Measurements from ENCODE around the gene YIPF3. TPM values are rescaled to one million over a fixed set of nuclear protein-coding genes. Genes with fewer than 3 reads are reported as not detected.

The YIPF3 gene
- total RNA-seq, 1 experiment from 2014 or later: 81.8 TPM

DNA sequence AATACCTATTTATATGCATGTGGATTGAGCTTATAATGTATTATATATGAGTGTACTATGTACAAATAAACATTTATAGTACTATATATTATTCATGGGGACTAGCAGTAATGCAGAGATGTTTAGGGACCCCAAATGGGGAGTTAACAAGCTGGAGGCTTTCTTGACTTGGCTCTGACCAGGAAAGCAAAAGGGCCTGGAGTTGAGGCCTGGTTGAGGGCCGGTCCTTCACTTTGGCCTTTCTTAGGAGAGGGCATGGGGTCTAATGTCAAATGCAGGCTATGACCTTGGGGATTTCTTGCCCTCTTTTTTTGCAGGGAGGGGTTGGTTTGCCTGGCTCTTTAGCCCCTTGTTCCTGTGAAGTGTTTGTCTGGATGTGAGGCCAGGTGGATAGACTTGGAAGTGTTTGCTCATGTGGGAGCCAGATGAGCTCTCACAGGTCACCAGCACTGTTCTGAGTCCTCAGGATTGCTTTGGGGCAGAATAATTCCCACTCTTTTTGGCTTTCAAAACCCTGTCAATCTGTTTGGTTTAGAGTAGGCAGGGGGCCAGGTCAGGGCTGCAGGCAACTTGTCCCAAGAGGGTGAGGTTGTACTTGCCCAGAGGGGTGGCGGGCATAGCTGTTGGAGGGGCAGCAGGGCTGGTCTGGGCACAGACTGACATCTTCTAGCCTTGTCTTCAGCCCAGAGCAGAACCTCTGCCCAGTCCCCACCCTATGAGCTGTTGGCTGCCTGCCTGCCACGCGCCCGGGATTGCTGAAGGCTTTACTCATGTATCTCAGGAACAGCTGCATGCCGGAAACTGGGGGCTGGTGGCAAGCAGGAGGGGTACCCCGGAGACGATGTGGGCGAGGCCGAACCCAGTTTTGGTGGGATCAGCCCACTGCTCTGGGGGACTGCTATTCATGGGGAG is 24.7 kb downstream of the YIPF3 start:
- Histone ChIP-seq H3K4me1 (ENCODE audit: control insufficient read depth, insufficient read depth, low read length) (peaks cover 19% of the 10 kb centered on the region), H3K27me3 (ENCODE audit: control insufficient read depth, insufficient read depth, low read length) (no peaks in the 10 kb centered on the region), H3K27ac (ENCODE audit: low read length) (no peak overlapping the region), H3K36me3 (ENCODE audit: control insufficient read depth, insufficient read depth, low read length) (no peaks in the 10 kb centered on the region), H3K4me3 (ENCODE audit: low read depth in 2 of 2, low read length in 2 of 2) (no peak overlapping the region), H3K9me3 (ENCODE audit: control insufficient read depth, insufficient read depth, low read depth, low read length) (no peaks in the 10 kb centered on the region)
- intact Hi-C loops (cut with micrococcal nuclease; ENCODE audit: unreplicated experiment) (no loop called here), in situ Hi-C loops (cut with HindIII; ENCODE audit: low pct_unique_long_range_greater_than_20kb, low sequenced_read_pairs) (no loop called here)
- DNase-seq (ENCODE audit: low read depth, low spot score): no peak
- POLR2A ChIA-PET: no interaction called here
- no TSS peak for BruUV-seq (replicated peaks)
- CTCF ChIA-PET: no interaction called here
- TF ChIP-seq TCF7L2 (IDR thresholded peaks at IDR 0.05; ENCODE audit: low read depth, low read length): no peak
- TF ChIP-seq SIN3A (IDR thresholded peaks at IDR 0.05; ENCODE audit: borderline replicate concordance, insufficient read depth, low read depth, low read length): no peak
- no peak for TF ChIP-seq POLR2AphosphoS5 (IDR thresholded peaks at IDR 0.05; ENCODE audit: low read depth, low read length)
- TF ChIP-seq, protein P1, sequence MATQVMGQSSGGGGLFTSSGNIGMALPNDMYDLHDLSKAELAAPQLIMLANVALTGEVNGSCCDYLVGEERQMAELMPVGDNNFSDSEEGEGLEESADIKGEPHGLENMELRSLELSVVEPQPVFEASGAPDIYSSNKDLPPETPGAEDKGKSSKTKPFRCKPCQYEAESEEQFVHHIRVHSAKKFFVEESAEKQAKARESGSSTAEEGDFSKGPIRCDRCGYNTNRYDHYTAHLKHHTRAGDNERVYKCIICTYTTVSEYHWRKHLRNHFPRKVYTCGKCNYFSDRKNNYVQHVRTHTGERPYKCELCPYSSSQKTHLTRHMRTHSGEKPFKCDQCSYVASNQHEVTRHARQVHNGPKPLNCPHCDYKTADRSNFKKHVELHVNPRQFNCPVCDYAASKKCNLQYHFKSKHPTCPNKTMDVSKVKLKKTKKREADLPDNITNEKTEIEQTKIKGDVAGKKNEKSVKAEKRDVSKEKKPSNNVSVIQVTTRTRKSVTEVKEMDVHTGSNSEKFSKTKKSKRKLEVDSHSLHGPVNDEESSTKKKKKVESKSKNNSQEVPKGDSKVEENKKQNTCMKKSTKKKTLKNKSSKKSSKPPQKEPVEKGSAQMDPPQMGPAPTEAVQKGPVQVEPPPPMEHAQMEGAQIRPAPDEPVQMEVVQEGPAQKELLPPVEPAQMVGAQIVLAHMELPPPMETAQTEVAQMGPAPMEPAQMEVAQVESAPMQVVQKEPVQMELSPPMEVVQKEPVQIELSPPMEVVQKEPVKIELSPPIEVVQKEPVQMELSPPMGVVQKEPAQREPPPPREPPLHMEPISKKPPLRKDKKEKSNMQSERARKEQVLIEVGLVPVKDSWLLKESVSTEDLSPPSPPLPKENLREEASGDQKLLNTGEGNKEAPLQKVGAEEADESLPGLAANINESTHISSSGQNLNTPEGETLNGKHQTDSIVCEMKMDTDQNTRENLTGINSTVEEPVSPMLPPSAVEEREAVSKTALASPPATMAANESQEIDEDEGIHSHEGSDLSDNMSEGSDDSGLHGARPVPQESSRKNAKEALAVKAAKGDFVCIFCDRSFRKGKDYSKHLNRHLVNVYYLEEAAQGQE (IDR thresholded peaks at IDR 0.05; ENCODE audit: insufficient read depth in 1 of 2, low read depth in 2 of 2, low read length in 1 of 2): no peak
- TF ChIP-seq, protein P2, sequence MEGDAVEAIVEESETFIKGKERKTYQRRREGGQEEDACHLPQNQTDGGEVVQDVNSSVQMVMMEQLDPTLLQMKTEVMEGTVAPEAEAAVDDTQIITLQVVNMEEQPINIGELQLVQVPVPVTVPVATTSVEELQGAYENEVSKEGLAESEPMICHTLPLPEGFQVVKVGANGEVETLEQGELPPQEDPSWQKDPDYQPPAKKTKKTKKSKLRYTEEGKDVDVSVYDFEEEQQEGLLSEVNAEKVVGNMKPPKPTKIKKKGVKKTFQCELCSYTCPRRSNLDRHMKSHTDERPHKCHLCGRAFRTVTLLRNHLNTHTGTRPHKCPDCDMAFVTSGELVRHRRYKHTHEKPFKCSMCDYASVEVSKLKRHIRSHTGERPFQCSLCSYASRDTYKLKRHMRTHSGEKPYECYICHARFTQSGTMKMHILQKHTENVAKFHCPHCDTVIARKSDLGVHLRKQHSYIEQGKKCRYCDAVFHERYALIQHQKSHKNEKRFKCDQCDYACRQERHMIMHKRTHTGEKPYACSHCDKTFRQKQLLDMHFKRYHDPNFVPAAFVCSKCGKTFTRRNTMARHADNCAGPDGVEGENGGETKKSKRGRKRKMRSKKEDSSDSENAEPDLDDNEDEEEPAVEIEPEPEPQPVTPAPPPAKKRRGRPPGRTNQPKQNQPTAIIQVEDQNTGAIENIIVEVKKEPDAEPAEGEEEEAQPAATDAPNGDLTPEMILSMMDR (IDR thresholded peaks at IDR 0.05): no peak
- peak; percentile 36; the same call in 1 of the 2 replicates for ATAC-seq

DNA sequence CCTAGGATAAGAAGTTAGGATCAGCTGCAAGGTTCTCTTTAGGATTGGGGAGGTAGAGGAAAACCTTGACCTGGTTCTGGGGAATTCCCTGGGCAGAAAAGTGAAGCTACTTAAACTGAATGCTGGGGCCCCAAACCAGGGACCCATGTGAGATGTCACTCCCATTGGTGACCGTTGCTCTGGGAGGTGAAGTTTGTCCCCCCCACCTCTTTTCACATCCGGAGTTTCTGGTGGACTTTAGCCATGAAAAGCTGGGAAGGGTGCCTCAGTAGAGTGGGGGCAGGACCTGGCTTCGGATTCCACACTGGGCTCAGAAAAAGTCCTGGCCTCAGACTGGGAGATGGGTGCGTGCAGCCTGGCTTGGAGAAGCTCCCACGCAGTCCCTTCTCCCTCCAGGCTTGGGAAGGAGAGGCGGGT is 26.2 kb downstream of the YIPF3 start:
- in situ Hi-C loops (cut with HindIII; ENCODE audit: low pct_unique_long_range_greater_than_20kb, low sequenced_read_pairs) (no loop called here), intact Hi-C loops (cut with micrococcal nuclease; ENCODE audit: unreplicated experiment) (no loop called here)
- H3K27me3 ChIP-seq (ENCODE audit: control insufficient read depth, insufficient read depth, low read length): no peaks in the 10 kb centered on the region
- DNase-seq (ENCODE audit: low read depth, low spot score): no peak
- TF ChIP-seq POLR2AphosphoS5 (IDR thresholded peaks at IDR 0.05; ENCODE audit: low read depth, low read length): no peak
- no peak for TF ChIP-seq TCF7L2 (IDR thresholded peaks at IDR 0.05; ENCODE audit: low read depth, low read length)
- TF ChIP-seq, protein P1 (IDR thresholded peaks at IDR 0.05; ENCODE audit: insufficient read depth in 1 of 2, low read depth in 2 of 2, low read length in 1 of 2): no peak
- no peak for TF ChIP-seq SIN3A (IDR thresholded peaks at IDR 0.05; ENCODE audit: borderline replicate concordance, insufficient read depth, low read depth, low read length)
- TF ChIP-seq, protein P2 (IDR thresholded peaks at IDR 0.05): no peak
- ChIA-PET POLR2A (interaction anchor here (0.6 kb wide), 1 partner anchor 26 kb away, joined by 3 read pairs; no protein-coding TSS in a partner anchor), CTCF (no interaction called here)
- H3K4me1 ChIP-seq (ENCODE audit: control insufficient read depth, insufficient read depth, low read length): peaks cover 11% of the 10 kb centered on the region
- H3K36me3 ChIP-seq (ENCODE audit: control insufficient read depth, insufficient read depth, low read length): no peaks in the 10 kb centered on the region
- H3K9me3 ChIP-seq (ENCODE audit: control insufficient read depth, insufficient read depth, low read depth, low read length): no peaks in the 10 kb centered on the region
- no peak overlapping the region for H3K27ac ChIP-seq (ENCODE audit: low read length)
- H3K4me3 ChIP-seq (ENCODE audit: low read depth in 2 of 2, low read length in 2 of 2): no peak overlapping the region
- ATAC-seq: no peak
- BruUV-seq (replicated peaks): no TSS peak
